Raji (cell line): ENCODE results near the gene KMT2E.

Source experiments
- POLR2A ChIP-seq: IDR thresholded peaks from 2 replicates; pipeline ENCODE4 v1.6.1; 2011; ENCODE audit warnings: low read depth, low read length, control low read depth; ENCODE audit not compliant: insufficient read depth

The KMT2E gene

GRCh38 chr7:105118612-105119600 is 104.9 kb downstream of the KMT2E start:
- TF ChIP-seq POLR2A = no peak

- no peak for TF ChIP-seq POLR2A
Observed at GRCh38 chr7:105122619-105123018, 108.6 kb downstream of the KMT2E start.

- no peak for TF ChIP-seq POLR2A
Observed at GRCh38 chr7:105125745-105126144, 111.7 kb downstream of the KMT2E start.

GRCh38 chr7:105126436-105126975 is 112.5 kb downstream of the KMT2E start:
- TF ChIP-seq POLR2A = no peak

- no peak for TF ChIP-seq POLR2A
Observed at GRCh38 chr7:105127179-105127578, 113.2 kb downstream of the KMT2E start.

GRCh38 chr7:105130048-105130447 is 116.0 kb downstream of the KMT2E start:
- no peak for TF ChIP-seq POLR2A

GRCh38 chr7:105130580-105130979 is 116.6 kb downstream of the KMT2E start:
- TF ChIP-seq POLR2A = no peak

GRCh38 chr7:105131033-105131656 is 117.1 kb downstream of the KMT2E start:
- TF ChIP-seq POLR2A = no peak

- no peak for TF ChIP-seq POLR2A
Observed at GRCh38 chr7:105131890-105132289, 117.9 kb downstream of the KMT2E start.

- TF ChIP-seq POLR2A = no peak
Observed at GRCh38 chr7:105132335-105132734, 118.3 kb downstream of the KMT2E start.

GRCh38 chr7:105132835-105133234 is 118.8 kb downstream of the KMT2E start:
- no peak for TF ChIP-seq POLR2A

GRCh38 chr7:105133358-105133757 is 119.4 kb downstream of the KMT2E start:
- no peak for TF ChIP-seq POLR2A

- TF ChIP-seq POLR2A = no peak
Observed at GRCh38 chr7:105133986-105134655, 120.1 kb downstream of the KMT2E start.

GRCh38 chr7:105136221-105136620 is 122.2 kb downstream of the KMT2E start:
- TF ChIP-seq POLR2A = no peak

GRCh38 chr7:105137898-105138297 is 123.9 kb downstream of the KMT2E start:
- no peak for TF ChIP-seq POLR2A
